Measurements from ENCODE around the gene KLHL7. TPM values are rescaled to one million over a fixed set of nuclear protein-coding genes. Genes with fewer than 3 reads are reported as not detected.

KLHL7 gene
- total RNA-seq, 1 experiment from 2014 or later, result 20.6 TPM

DNA sequence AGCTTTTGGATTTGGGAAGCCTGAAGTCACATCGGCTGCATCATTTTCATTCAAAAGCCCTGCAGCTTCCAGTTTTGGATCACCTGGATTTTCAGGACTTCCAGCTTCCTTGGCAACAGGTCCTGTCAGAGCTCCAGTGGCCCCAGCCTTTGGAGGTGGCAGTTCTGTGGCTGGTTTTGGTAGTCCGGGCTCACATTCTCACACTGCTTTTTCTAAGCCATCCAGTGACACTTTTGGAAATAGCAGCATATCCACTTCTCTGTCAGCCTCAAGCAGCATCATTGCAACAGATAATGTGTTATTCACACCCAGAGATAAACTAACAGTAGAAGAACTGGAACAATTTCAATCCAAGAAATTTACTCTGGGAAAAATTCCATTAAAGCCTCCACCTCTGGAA lies 94.7 kb downstream of the KLHL7 start:
- H3K36me3 ChIP-seq (ENCODE audit: control insufficient read depth in 1 of 2, insufficient read depth in 2 of 2, low read length in 2 of 2), result peaks cover 22 to 25% of the 10 kb centered on the region in 2 experiments; a peak in 3 of 4 replicates
- ChIA-PET RAD21 (ENCODE audit: low non-redundant PET in 1 of 2, low total read pairs in 2 of 2, uncharacterized antibody in 2 of 2, unreplicated experiment in 2 of 2) (no interaction called here), POLR2A (no interaction called here), CTCF (no interaction called here)
- H3K4me2 ChIP-seq (ENCODE audit: low read length), result no peak overlapping the region
- H3K79me2 ChIP-seq (ENCODE audit: insufficient read depth, low read length), result no peaks in the 10 kb centered on the region
- no peaks in the 10 kb centered on the region for H3K9me2 ChIP-seq (ENCODE audit: insufficient read depth)
- ATAC-seq (no peak), DNase-seq (ENCODE audit: low read depth, low spot score) (no peak)
- TF ChIP-seq YY1 (IDR thresholded peaks at IDR 0.05; ENCODE audit: extremely low read depth, insufficient replicate concordance, low read depth, low read length) (no peak), SRF (IDR thresholded peaks at IDR 0.05; ENCODE audit: low read depth) (no peak), POLR2AphosphoS5 (IDR thresholded peaks at IDR 0.05; ENCODE audit: low read depth, low read length) (no peak), TCF7L2 (IDR thresholded peaks at IDR 0.05; ENCODE audit: borderline replicate concordance, extremely low read depth, insufficient read depth, insufficient read length) (no peak), EZH2 (IDR thresholded peaks at IDR 0.05) (no peak), EZH2phosphoT487 (IDR thresholded peaks at IDR 0.05; ENCODE audit: borderline replicate concordance) (no peak), SIN3A (IDR thresholded peaks at IDR 0.05; ENCODE audit: low read depth) (no peak), EGR1 (IDR thresholded peaks at IDR 0.05; ENCODE audit: low read depth) (no peak)
- H3K9me3 ChIP-seq (ENCODE audit: control insufficient read depth in 1 of 2, insufficient read depth in 1 of 2, low read depth in 1 of 2, low read length in 2 of 2), result no peaks in the 10 kb centered on the region
- no peak overlapping the region for H3K9ac ChIP-seq (ENCODE audit: low read length)
- H3K4me1 ChIP-seq (ENCODE audit: control insufficient read depth in 1 of 2, insufficient read depth in 2 of 2, low read length in 2 of 2), result no peaks in the 10 kb centered on the region
- intact Hi-C loops (cut with micrococcal nuclease), result no loop called here
- H3K27ac ChIP-seq (ENCODE audit: low read depth, low read length), result no peak overlapping the region
- H4K20me1 ChIP-seq (ENCODE audit: insufficient read depth), result no peaks in the 10 kb centered on the region
- H3K4me3 ChIP-seq (replicated peaks in 1 of 2; ENCODE audit: low read depth in 1 of 2, low read length in 2 of 2), result no peak overlapping the region
- BruUV-seq (replicated peaks), result no TSS peak
- no peak overlapping the region for H2AFZ ChIP-seq (ENCODE audit: low read depth, low read length, poor library complexity, severe bottlenecking)
- H3K27me3 ChIP-seq (ENCODE audit: insufficient read depth, low read length), result no peaks in the 10 kb centered on the region

DNA sequence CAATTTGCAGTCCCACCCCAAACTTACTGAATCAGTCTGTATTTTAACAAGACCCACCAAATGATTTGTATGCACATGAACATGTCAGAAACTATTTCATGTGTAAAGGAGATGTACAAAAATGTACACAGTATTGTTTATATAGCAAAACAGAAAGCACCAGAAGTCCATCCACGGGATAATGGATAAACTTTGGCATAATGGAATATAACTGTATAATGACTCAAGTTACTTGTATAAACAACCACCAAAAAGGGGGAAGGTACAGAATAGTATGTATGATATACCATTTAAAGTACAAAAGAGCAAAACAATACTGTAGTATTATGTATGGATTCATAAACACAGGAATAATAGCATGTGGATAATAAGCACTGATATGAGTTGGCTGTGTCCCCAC lies 98.7 kb downstream of the KLHL7 start:
- ChIA-PET RAD21 (ENCODE audit: low non-redundant PET in 1 of 2, low total read pairs in 2 of 2, uncharacterized antibody in 2 of 2, unreplicated experiment in 2 of 2) (no interaction called here), POLR2A (no interaction called here), CTCF (no interaction called here)
- Histone ChIP-seq H3K4me1 (ENCODE audit: control insufficient read depth in 1 of 2, insufficient read depth in 2 of 2, low read length in 2 of 2) (no peaks in the 10 kb centered on the region), H3K27ac (ENCODE audit: low read depth, low read length) (no peak overlapping the region), H3K4me2 (ENCODE audit: low read length) (no peak overlapping the region), H3K79me2 (ENCODE audit: insufficient read depth, low read length) (no peaks in the 10 kb centered on the region), H3K36me3 (ENCODE audit: control insufficient read depth in 1 of 2, insufficient read depth in 2 of 2, low read length in 2 of 2) (peaks cover 11 to 17% of the 10 kb centered on the region in 2 experiments; a peak in 3 of 4 replicates), H3K9me3 (ENCODE audit: control insufficient read depth in 1 of 2, insufficient read depth in 1 of 2, low read depth in 1 of 2, low read length in 2 of 2) (no peaks in the 10 kb centered on the region), H3K27me3 (ENCODE audit: insufficient read depth, low read length) (no peaks in the 10 kb centered on the region), H2AFZ (ENCODE audit: low read depth, low read length, poor library complexity, severe bottlenecking) (no peak overlapping the region), H3K9ac (ENCODE audit: low read length) (no peak overlapping the region), H3K4me3 (replicated peaks in 1 of 2; ENCODE audit: low read depth in 1 of 2, low read length in 2 of 2) (no peak overlapping the region), H3K9me2 (ENCODE audit: insufficient read depth) (no peaks in the 10 kb centered on the region), H4K20me1 (ENCODE audit: insufficient read depth) (no peaks in the 10 kb centered on the region)
- DNase-seq (ENCODE audit: low read depth, low spot score) (no peak), ATAC-seq (no peak)
- BruUV-seq (replicated peaks), result no TSS peak
- TF ChIP-seq EZH2 (IDR thresholded peaks at IDR 0.05), result no peak
- TF ChIP-seq, protein P1, sequence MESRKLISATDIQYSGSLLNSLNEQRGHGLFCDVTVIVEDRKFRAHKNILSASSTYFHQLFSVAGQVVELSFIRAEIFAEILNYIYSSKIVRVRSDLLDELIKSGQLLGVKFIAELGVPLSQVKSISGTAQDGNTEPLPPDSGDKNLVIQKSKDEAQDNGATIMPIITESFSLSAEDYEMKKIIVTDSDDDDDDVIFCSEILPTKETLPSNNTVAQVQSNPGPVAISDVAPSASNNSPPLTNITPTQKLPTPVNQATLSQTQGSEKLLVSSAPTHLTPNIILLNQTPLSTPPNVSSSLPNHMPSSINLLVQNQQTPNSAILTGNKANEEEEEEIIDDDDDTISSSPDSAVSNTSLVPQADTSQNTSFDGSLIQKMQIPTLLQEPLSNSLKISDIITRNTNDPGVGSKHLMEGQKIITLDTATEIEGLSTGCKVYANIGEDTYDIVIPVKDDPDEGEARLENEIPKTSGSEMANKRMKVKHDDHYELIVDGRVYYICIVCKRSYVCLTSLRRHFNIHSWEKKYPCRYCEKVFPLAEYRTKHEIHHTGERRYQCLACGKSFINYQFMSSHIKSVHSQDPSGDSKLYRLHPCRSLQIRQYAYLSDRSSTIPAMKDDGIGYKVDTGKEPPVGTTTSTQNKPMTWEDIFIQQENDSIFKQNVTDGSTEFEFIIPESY (IDR thresholded peaks at IDR 0.05; ENCODE audit: extremely low read depth, insufficient replicate concordance, low read length), result no peak
- TF ChIP-seq EGR1 (IDR thresholded peaks at IDR 0.05; ENCODE audit: low read depth), result no peak
- TF ChIP-seq CBX3 (IDR thresholded peaks at IDR 0.05; ENCODE audit: low read depth), result no peak
- no peak for TF ChIP-seq YY1 (IDR thresholded peaks at IDR 0.05; ENCODE audit: extremely low read depth, insufficient replicate concordance, low read depth, low read length)
- no peak for TF ChIP-seq ZFX (IDR thresholded peaks at IDR 0.05)
- TF ChIP-seq SIN3A (IDR thresholded peaks at IDR 0.05; ENCODE audit: low read depth), result no peak
- no peak for TF ChIP-seq TCF7L2 (IDR thresholded peaks at IDR 0.05; ENCODE audit: borderline replicate concordance, extremely low read depth, insufficient read depth, insufficient read length)
- TF ChIP-seq ELF1 (IDR thresholded peaks at IDR 0.05; ENCODE audit: borderline replicate concordance, low read depth), result no peak
- intact Hi-C loops (cut with micrococcal nuclease), result no loop called here

All from HCT116 (cell line).